Fibroblast of skin of right biceps (primary cell): Measurements from ENCODE around the gene PTGIR.
"Not testable (repeated sequence)": the region's sequence is repeated elsewhere in the genome, so short reads cannot be mapped to it uniquely, and the experiment has no call there.

Source experiments
- DNase-seq: peaks from one replicate; pipeline ENCODE4 v3.0.0-alpha.2; 2013

Gene PTGIR

DNA sequence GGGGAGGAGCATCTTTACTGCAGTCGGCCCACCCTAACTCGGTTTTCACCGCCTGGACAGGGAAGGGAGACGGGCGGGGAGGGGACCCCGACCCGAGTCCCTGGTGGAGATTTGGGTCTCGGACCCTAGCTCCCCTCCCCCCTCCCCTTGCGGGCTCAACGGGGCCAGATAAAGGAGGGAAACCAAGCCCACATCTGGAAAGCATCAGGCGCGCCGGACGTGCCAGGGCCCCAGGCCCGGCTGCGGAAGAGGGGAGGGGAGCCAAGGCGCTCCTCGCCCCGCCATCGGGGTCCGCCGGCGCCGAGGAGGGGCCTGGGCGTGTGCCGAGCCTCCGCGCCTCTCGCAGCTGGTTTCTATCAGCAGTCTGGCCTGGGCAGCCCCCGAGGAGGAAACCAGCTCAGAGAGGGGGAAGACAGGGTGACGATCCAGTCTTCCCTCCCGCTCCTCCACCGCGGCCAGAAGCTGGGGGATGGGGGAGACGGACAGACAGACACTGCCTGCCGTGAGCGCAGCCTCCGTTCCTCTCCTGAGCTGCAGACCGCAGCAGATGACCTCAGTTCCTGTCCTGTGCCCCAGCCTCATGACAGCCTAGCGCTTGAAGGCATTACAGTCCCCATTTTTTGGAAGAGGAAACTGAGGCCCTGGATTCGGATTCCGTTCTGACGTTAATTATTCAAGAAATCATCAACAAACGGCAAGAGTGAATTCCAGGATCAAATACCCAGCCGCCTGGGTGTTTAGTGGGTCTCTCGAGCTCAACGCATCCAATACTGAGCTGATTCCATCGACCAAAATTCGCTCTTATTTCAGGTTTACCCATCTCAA lies 14.7 kb upstream of the PTGIR start:
- peak; percentile 91 for DNase-seq

DNA sequence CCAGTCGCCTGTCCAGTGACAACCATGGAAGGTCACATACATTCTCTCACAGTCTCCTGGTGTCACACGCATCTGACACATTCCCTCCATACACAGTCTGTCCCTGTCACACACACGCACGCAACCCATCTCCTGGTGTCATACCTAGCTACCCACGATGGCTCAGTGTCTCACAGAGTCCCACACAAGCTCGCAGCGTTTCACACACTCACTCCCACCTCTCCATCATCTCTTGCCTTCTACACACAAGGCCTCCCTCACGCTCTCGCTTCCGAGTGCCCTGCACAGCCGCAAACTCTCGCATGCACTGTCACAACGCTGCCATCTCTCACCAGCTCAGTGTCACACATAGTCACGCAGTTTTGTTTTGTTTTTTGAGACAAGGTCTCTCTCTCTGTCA lies 12.3 kb upstream of the PTGIR start:
- DNase-seq: no peak

DNA sequence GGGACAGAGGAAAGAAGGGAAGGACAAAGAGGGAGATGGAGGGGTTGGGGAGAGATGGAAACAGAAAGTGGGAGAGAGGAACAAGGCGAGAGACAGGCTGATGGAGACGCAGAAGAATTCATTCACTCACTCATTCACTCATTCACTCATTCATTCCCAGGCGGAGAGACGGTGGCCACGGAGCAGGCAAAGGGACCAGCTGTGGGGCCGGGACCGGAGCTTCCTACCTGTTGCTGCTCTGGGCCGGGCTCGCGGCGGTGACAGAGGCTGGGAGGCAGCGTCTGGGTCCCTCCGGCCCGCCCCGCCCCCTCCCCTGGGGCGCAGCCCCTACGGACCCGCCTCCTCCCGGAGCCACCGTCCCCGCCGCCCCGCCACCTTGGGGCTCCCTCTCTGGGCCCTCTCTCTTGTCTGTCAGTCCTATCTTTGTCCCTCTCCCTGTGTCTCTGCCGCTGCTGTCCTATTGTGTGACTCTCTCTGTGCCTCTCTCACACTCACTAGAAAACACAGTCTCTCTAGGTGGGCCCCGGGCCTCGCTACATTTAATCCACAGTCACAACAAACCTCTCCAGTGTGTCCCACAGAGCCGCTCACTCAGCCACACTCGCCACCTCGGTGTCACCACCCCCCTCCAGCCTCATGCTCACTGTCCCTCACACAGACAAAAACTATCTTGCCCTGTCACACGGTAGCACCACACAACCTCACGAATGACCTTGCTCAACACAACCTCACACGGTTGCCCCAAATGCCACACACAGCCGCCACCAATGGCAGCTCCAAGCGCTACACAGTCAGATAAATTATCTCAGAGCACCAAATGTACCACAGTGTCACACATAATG lies 11.3 kb upstream of the PTGIR start, which contains the start of gene GNG8:
TSS of gene GNG8 (minus strand) at position 283 of the 842 bp plus-strand sequence. CDS start 1,520 bp downstream, outside the sequence.
- no peak for DNase-seq

DNA sequence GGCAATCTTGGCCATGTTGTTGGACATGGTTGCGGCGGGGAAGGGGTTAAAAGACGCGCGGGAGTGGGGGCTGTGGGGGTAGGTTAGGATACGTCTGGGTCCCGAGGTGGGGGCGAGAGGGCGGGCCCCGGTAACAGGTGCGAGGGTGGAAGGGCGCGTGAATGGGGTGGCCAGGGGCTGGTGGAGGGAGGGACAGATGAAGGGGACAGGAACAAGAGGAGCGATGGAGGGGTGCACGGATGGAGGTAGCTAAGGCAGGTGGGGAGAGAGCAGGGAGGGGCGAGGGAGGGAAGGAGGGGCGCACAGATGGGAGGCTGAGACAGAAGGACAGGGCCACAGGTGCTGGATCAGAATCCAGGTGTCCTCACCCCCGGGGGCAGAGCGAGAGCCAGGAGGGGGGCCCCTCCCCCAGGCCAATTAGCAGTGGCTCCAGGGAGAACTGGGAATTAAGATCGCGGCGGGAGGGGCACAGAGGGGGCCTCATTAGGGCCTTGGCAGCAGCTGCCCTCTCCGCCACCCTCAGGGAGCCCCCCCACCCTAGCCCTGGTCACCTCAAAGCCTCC lies 9.8 kb upstream of the PTGIR start:
- no peak for DNase-seq

DNA sequence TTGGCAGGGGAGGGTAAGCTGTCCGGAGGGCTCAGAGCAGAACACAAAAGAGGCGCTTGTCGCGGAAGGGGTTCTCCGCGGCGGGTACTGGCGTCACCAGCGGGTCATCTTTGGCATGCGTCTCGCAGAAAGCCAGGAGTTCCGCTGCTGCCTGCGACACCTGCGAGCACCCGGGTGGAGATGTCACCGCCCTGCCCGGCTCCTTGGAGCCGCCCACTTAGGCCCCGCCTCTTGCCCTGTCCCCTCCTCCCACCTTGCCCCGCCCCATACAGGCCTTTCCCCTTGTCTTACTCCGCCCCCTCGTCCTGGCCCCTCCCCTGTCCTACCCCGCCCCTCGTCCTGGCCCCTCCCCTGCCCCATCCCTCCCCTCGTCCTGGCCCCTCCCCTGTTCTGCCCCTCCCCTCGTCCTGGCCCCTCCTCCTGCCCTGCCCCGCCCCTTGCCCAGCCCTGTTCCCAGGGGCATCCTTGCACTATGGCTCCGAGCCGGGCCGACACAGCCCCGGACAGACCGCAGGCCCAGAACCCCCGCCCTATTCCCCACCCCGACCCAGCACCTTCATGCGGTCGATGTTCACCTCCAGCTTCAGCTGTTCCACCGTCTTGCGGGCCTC lies 9.3 kb upstream of the PTGIR start:
- DNase-seq: peak; percentile 88

DNA sequence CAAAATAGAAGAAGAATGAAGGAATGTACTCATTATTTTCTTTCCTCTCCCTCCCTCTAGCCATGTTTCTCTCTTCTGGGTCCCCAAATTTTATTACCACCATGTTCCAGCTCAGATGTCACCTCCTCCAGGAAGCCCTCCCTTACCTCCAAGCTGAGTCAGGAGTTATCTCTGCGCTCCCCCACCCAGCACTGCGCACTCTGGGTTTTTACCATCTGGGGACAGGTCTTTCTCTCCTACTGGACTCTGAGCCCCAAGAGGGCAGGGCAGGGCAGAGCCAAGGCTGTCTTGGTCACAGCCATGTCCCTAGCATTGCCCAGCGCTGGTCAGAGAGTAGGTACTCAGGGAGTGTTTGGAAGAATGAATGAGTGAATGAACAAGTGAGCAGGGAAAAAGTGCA lies 8.2 kb upstream of the PTGIR start:
- DNase-seq: no peak

DNA sequence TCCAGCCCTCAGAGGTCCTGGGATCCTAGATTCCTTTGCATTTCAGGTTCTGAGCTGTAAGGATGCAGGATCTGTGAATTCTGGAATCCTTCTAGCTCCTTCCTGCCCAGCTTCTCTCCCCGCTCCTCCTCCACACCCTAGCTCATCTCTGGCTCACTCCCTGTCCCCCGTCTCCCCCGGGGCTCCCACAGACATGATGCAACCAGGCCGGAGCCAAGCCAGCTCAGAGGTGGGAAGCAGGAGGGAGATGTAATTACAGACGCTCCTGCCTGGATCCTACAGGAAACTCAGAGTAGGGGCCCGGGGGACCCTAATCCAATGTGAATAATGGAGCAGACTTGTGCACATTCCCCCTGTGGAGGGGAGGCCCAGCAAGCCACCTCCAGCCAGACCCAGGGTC lies 6.6 kb upstream of the PTGIR start:
- peak; percentile 81 for DNase-seq

DNA sequence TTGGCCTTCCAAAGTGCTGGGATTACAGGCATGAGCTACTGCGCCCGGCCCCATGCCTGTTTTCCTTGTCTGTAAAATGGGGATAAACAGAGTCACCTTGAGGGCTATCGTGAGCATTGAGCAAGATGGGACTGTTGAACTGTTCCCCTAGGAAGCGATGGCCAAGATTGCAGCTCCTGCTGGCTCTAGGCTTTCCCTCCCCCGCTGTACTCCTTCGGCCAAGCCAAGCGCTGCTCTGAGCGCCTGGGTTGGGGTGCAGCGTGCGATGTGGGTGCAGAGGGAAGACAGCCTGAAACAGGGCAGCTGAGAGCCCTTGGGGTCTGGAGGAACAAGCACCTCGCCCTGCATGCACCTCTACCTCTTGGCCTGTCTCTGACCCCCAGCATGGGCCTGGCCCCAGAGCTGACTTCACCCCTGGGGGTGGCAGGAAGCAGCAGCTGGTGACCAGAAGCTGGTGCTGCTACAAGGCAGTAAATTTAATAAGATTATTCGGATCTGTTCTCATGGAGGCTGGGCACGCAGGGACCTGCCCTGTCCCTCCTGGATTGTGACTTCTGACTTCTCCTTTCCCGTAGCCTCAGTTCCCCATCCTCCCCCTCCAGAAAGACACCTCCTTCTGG lies 5.8 kb upstream of the PTGIR start:
- DNase-seq: no peak

DNA sequence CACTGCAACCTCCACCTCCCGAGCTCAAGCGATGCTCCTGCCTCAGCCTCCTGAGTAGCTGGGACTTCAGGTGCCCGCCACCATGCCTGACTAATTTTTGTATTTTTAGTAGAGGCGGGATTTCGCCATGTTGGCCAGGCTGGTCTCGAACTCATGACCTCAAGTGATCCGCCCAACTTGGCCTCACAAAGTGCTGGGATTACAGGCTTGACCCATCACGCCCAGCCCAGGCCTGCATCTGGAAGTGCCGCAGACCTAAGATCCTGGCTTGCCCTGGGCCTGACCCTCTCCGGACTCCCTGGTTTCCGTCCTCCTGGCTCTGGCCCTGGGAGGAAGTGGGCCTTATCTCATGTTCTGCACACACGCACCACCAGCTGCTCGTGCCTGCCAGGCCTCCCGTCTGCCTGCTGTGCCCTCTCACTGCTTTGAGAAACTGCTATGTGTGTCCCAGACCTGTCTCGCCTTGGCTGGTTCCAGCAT lies 4.7 kb upstream of the PTGIR start:
- DNase-seq: no peak

DNA sequence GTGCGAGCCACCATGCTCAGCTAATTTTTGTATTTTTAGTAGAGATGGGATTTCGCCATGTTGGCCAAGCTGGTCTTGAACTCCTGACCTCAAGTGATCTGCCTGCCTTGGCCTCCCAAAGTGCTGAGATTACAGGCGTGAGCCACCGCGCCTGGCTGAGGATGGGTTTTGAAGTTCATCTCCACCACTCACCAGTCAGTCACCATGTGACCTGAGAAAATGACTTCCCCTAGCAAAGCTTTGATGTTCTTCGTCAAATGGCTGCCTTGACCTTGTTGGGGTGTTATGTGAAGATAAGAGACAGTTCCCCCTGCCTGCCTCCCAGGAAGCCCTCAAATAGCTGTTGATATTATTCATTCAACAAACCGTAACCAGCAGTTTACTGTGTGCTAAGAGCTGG lies 4.1 kb upstream of the PTGIR start:
- not testable (repeated sequence) for DNase-seq

DNA sequence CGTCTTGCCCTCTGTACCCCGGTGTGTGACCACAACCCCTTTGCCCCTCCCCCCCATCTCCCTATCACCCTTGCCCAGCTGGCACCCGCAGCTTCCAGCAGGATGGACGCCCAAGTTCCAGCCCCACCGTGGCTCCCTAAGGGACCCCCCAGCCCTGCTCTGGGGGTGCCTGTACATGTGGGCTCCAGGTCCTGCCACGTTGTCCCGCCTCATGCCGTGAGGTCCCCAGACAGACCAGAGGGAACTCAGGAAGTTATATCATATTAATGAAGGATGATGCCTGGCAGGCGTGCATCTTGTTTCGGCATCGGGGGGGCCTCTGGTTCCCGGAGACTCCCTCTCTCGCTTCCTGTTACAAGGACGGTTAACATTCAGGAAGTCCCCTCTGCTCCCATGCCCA lies 1.6 kb upstream of the PTGIR start:
- DNase-seq: peak; percentile 18

DNA sequence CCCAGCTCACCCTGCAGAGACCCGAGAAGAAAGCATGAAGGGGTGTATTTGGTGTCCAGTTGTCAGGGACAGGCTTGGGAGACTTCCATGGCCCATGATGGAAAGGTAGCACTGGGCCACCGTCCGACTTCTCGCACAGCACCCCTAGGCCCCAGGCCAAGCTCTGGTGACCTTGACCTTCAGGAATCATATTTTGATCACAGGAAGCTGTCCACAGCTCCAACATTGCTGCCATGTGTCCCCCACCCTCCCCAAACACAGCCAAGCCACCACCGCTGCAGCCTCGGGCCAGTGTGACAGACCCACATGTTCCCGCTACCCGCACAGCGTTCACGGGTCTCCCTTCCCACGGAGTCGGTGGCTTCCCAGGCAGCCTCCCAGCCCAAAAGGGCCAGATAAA lies 842 bp upstream of the PTGIR start:
- no peak for DNase-seq

DNA sequence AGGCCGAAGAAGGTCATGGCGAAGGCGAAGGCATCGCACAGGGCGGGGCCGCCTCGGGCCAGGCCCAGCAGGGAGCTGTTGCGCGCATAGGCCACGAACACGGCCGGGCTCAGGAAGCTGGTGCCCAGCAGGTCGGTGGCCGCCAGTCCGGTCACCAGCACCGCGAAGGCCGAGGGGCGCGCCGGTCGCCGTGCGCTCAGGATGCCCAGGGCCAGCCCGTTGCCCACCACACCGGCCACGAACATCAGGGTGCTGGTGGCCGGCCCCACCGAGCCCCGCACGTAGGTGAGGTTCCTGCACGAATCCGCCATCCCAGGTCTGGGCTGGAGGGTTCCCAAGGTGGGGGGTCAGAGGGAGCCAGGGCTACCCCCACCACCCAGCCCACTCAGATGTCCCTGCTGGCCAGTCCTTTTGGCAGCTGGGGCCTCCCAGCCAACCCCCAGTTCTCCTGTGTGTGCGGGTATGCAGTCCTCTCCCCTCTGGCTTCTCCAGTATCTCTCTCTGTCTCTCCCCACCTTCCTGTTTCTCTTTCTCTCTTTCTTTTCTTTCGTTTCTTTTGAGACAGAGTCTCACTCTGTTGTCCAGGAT lies 880 bp downstream of the PTGIR start:
- DNase-seq: no peak

DNA sequence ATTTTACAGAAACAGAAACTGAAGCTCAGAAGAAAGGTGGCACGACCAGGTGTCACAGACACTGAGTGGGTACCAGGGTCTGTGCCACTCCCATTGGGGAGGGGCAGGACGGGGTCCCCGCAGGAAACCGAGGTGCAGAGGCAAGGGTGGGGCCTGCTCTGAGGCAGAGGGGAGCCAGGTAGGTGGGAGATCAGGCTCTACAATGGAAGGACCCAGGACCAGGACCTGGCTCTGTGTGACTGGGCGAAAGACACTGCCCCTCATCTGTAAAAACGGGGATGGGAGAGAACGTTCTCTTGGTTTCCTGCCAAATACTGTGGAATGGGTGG lies 2.8 kb downstream of the PTGIR start:
- DNase-seq: no peak

DNA sequence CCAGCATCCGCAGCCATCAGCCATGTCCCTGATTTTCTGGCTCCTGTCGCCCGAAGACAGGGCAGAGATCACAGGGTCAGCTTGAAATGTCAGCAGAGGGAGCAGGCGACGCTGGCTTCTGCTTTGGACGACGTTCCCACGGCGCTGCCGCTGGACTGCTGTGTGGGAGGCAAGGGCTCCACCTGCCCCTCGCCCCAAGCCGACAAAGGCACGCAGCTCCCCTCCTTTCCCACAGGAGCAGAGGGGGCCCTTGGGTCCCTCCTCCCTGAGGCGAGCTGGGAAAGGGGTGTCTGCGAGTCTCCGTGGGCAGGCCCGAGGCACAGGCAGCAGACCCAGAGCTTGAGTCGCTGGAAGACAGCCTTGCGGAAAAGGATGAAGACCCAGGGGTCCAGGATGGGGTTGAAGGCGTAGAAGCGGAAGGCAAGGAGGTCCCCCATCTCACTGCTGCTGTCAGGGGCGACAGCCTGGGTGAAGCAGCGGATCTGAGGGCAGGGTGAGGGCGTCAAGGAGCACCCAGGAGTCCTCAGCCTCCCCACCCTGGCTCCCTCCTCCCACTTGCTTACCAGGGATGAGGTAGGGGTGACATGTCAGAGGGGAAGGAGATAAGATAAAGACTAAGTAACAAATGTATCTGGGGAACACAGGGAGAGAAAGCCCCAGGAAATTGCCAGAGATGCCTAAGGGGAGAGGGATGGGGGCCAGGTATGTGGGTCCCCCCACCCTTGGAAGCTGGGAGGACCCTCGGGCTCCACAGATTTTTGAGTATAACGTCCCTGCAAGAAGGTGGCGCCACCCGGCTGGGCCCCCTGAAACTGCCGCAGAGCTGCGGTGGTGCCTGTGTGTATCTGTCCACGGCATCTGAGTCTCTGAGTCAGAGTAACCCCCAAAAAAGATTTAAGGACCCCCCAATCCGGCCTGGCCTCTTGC lies 3.4 kb downstream of the PTGIR start:
- no peak for DNase-seq

DNA sequence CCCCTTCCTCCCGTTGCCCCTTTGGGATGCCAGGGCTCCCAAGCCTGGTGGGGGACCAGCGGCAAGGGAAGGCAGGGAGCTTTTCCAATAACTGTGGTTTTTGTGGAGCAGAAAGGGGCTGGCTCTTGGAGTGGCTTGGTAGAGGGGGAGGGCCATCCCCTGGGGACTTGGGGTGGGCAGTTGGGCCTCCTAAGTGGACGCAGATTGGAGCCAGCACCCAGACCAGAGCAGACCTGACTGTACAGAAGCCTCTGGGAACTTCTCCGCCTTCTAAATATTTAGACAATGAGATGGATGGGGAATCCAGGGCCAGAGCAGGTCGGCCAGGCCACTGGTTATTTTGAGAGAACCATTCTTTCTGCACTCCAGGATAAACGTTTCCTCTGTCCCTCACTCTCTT lies 4.2 kb downstream of the PTGIR start:
- peak; percentile 64 for DNase-seq

DNA sequence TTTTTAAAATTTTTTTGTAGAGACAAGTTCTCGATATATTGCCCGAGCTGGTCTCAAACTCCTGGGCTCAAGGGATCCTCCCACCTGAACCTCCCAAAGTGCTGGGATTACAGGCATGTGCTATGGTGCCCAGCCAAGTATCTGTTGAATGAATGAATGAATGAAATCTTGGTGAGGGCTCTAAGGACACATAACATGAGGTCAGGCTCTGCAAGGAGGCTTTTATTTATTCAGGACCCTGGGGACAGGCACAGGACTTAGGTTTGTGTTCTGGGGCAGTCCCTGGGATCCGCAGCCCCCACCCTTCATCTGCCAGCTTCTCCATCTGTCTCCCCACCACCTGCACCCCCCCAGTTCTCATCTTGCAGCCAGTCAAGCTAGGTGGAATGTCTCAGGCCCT lies 4.6 kb downstream of the PTGIR start:
- no peak for DNase-seq

DNA sequence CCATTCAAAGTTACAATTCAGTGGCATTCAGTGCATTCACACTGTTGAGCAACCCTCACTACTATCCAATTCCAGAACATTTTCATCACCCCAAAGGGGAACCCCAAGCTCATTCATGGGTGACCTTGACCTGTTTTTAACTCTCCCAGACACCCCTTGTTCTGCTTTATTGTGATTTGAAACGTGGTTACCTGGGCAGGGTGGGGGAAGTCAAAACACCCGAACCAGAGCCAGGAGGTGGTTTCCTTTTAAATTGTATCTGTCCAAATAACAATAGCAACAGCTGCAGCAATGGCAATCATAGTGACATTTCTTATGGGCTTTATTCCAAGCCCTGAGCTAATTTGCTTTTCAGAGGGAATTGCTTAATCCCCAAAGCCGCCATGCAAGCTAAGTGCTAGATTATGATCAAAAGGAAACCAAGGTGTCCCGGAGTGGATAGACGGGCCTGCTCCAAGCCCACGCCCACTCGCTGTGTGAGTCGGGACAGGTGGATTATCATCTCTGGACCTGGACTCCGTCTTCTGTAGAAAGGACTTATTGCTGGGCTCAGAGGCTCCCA lies 6.1 kb downstream of the PTGIR start:
- DNase-seq: no peak

DNA sequence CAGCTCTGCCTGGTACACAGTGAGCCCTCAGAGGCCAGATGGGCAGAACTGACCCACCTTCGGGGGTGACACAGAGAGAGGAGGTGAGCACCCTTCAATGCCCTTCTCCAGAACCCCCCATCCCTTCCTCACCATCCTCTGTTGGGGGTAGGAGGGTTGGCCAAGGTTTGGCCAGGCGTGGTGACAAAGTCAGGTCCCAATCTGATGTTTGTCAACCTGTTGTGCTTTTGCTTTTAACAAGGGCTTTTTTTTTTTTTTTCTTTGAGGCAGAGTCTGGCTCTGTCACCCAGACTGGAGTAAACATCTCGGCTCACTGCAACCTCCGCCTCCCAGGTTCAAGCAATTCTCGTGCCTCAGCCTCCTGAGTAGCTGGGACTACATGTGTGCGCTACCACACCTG lies 7.3 kb downstream of the PTGIR start:
- no peak for DNase-seq

DNA sequence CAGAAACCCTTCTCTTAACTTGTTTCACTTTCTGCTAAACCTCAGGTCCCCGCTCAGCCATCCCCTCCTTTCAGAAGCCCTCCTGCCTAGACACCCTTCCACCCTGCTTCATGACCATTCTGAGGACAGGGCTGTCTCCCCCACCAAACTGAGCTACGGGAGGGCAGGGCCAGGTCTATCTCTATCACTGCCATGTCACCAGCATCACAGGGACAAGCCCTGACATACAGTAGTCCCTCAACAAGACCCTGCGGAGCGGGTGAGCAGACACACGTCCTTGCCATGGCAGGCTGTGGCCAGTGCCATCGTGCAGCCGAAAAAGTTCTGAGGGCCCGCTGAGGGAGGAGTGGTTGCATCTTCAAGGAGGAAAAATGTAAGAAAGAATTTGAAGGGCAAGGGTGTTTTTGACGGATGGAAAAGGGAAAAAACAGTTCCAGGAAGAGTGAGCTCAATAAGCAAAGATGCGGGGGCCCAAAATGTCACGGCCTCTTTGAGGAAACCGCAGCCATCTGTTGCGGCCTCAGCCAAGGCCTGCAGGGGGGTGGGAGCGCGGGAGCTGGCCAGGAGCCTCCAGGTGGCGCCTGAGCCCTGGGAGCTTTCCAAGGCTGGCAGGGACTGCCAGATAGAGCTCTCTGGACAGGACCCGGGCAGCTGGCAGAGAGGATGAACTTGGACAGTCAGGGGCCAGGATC lies 8.1 kb downstream of the PTGIR start:
- peak; percentile 64 for DNase-seq
